Measurements from ENCODE around the gene RAB25. TPM values are rescaled to one million over a fixed set of nuclear protein-coding genes. Genes with fewer than 3 reads are reported as not detected.

The RAB25 gene
- polyA plus RNA-seq, 2 of the 4 experiments (the other 2 are of a cell fraction): not detected

DNA sequence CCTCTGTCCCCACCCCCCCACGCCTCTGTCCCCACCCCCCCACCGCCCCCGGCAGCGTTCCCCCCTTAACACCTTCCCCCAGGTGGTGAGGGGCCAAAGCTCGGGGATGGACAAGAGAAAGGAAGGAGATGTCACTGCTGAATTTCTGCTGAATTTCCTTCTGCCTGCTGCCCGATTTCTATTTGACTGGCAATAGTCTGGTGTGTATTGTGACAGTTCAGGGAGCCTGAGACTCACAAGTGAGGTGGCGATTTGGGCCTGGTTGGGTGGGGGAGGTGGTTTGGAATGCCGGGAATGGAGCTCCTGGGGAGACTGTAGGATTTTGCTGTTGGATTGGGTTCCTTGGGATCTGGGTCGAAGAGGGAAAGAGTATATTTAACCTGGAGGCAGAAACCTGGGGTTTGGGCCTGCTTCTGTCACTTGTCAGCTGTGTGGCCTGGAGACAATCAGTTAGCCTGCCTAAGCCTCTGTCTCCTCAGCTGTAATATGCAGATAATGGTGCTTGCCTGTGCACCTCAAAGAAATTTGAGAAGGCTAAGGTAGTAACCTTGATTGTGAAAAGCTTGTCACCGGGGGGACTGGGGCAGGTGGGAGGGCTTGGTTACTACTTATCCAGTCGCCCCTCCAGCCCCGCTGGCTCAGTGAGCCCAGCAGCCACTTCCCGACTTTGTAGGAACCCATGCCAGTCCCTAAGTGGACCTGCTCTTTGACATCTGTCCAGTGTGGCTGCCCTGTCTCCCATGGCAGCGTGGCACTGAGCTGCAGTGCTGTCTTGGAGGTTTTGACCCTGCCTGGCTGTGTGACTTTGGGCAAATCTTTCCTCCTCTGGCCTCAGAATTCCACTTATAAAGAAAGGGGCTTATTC, 45.9 kb downstream of the RAB25 start (continued):
- TF ChIP-seq, protein P1, sequence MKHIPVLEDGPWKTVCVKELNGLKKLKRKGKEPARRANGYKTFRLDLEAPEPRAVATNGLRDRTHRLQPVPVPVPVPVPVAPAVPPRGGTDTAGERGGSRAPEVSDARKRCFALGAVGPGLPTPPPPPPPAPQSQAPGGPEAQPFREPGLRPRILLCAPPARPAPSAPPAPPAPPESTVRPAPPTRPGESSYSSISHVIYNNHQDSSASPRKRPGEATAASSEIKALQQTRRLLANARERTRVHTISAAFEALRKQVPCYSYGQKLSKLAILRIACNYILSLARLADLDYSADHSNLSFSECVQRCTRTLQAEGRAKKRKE (CRISPR knock-in tag; IDR thresholded peaks at IDR 0.05; ENCODE audit: low read depth): no peak

DNA sequence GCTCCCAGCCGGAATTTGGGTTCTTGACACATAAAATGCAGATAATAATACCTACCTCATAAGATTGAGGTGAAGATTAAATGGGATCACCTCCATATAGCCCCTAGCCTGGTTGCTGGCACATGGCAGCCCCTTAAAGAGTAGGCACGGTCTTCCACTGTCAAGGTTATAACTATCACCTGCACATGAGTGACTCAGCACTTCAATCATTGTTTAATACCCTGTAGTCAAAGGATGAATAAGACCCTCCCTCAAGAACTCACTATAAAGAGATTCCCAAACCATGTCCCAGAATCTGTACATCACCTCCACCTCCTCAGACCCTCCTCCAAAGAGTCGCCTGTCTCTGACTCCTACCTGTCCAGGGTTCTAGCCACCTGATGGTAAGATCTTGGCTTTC, 47.1 kb downstream of the RAB25 start:
- WGBS (ENCODE audit: missing lambda C conversion rate): 80% methylated on average over 3 of the region's 3 CpGs
- H3K4me2 ChIP-seq: 0 out of 3 replicates have a peak overlapping the region, but pooled peaks have one; percentile 7

DNA sequence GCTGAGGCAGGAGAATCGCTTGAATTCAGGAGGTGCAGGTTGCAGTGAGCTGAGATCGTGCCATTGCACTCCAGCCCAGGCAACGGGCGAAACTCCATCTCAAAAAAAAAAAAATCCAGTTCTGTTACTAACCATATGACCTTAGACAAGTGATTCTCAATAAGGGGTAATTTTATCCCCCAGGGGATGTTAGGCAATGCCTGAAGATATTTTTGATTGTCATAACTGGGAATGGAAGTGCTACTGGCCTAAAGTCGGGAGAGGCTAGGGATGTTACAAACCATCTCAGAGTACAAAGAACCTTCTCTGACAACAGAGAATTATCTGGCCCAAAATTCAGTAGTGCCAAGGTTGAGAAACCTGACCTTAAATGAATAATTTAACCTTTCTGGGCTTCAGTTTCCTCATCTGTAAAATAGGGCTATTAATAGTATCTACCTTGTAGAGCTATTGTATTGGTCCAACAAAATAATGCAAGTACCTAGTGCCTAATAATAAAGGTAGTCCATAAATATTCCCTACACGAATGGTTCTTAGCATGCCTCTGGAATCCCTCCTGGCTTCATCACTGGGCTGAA, 47.8 kb downstream of the RAB25 start:
- TF ChIP-seq, protein P2, sequence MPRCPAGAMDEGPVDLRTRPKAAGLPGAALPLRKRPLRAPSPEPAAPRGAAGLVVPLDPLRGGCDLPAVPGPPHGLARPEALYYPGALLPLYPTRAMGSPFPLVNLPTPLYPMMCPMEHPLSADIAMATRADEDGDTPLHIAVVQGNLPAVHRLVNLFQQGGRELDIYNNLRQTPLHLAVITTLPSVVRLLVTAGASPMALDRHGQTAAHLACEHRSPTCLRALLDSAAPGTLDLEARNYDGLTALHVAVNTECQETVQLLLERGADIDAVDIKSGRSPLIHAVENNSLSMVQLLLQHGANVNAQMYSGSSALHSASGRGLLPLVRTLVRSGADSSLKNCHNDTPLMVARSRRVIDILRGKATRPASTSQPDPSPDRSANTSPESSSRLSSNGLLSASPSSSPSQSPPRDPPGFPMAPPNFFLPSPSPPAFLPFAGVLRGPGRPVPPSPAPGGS (IDR thresholded peaks at IDR 0.05): no peak
- TF ChIP-seq EP300 (IDR thresholded peaks at IDR 0.05) (no peak), CHD2 (IDR thresholded peaks at IDR 0.05; ENCODE audit: low read length, partially characterized antibody) (no peak), ZSCAN20 (CRISPR knock-in tag; IDR thresholded peaks at IDR 0.05) (no peak), CBX2 (IDR thresholded peaks at IDR 0.05; ENCODE audit: borderline replicate concordance, low read depth) (no peak), TP53 (CRISPR knock-in tag; IDR thresholded peaks at IDR 0.05) (no peak)
- TF ChIP-seq, protein P3, sequence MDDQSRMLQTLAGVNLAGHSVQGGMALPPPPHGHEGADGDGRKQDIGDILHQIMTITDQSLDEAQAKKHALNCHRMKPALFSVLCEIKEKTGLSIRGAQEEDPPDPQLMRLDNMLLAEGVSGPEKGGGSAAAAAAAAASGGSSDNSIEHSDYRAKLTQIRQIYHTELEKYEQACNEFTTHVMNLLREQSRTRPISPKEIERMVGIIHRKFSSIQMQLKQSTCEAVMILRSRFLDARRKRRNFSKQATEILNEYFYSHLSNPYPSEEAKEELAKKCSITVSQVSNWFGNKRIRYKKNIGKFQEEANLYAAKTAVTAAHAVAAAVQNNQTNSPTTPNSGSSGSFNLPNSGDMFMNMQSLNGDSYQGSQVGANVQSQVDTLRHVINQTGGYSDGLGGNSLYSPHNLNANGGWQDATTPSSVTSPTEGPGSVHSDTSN (IDR thresholded peaks at IDR 0.05): no peak
- TF ChIP-seq, protein P4, sequence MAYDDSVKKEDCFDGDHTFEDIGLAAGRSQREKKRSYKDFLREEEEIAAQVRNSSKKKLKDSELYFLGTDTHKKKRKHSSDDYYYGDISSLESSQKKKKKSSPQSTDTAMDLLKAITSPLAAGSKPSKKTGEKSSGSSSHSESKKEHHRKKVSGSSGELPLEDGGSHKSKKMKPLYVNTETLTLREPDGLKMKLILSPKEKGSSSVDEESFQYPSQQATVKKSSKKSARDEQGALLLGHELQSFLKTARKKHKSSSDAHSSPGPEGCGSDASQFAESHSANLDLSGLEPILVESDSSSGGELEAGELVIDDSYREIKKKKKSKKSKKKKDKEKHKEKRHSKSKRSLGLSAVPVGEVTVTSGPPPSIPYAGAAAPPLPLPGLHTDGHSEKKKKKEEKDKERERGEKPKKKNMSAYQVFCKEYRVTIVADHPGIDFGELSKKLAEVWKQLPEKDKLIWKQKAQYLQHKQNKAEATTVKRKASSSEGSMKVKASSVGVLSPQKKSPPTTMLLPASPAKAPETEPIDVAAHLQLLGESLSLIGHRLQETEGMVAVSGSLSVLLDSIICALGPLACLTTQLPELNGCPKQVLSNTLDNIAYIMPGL (CRISPR knock-in tag; IDR thresholded peaks at IDR 0.05; ENCODE audit: borderline replicate concordance): no peak
- FAIRE-seq (no peak), DNase-seq (ENCODE audit: low read depth in 1 of 2, low spot score in 1 of 2) (no peak), ATAC-seq (no peak)
- H3K4me1 ChIP-seq: peaks cover 72% of the 10 kb centered on the region
- H3K27ac ChIP-seq: peak overlapping the region; percentile 92 to 96; a peak in 5 of 6 replicates
- POLR2A ChIA-PET: no interaction called here
- H3K4me2 ChIP-seq: 0 out of 3 replicates have a peak overlapping the region, but pooled peaks have one; percentile 7
- no peaks in the 10 kb centered on the region for H3K9me3 ChIP-seq
- WGBS (ENCODE audit: missing lambda C conversion rate): 89% methylated on average over 6 of the region's 6 CpGs
- no peak overlapping the region for H3K4me3 ChIP-seq
- CTCF ChIA-PET: interaction anchor here (0.7 to 29.4 kb wide), 5 partner anchors 9 to 117 kb away, joined by 3 to 2239 read pairs (median 5); partner anchors contain the start of genes LMNA and SEMA4A

More for the DNA sequence above, 47.1 kb downstream of the RAB25 start:
- TF ChIP-seq POLR2AphosphoS2 (conservative IDR thresholded peaks at IDR 0.05; ENCODE audit: low read length): no peak
- peak; percentile 49; the same call in 1 of the 2 replicates for TF ChIP-seq NFE2L2 (conservative IDR thresholded peaks at IDR 0.05; ENCODE audit: low read length)
- TF ChIP-seq FOSB (CRISPR knock-in tag; IDR thresholded peaks at IDR 0.05): no peak
- TF ChIP-seq MAFK (IDR thresholded peaks at IDR 0.05; ENCODE audit: partially characterized antibody): peak; percentile 73
- no peaks in the 10 kb centered on the region for H3K9me3 ChIP-seq
- FAIRE-seq: no peak
- ATAC-seq: no peak
- peak overlapping the region; percentile 92 to 96 for H3K27ac ChIP-seq
- peaks cover 72% of the 10 kb centered on the region for H3K4me1 ChIP-seq
- ChIA-PET CTCF (interaction anchor here (1.7 to 29.4 kb wide), 4 partner anchors 8 to 30 kb away, joined by 5 to 2239 read pairs (median 46); partner anchors contain the start of genes LMNA and SEMA4A), POLR2A (interaction anchor here (2.3 to 6.0 kb wide), 2 partner anchors 15 to 20 kb away, joined by 10 to 49 read pairs; no protein-coding TSS in a partner anchor)
- DNase-seq (ENCODE audit: low read depth in 1 of 2, low spot score in 1 of 2): no peak
- H3K4me3 ChIP-seq: no peak overlapping the region
